Lower leg skin (tissue), 4 donors: ENCODE data around the gene USP35. TPM values are rescaled to one million over a fixed set of nuclear protein-coding genes. Genes with fewer than 3 reads are reported as not detected.

Experiments
- DNase-seq, 2 donors: peaks; one replicate each; pipeline ENCODE4 v3.0.0-alpha.2; 2019; ENCODE audit warnings: low spot score in 2 of 2
- H3K4me3 ChIP-seq: fragments of 200-600 bp; sonication (generic); 2 replicates; pipeline ENCODE4 v1.5.1; 2017; ENCODE audit warnings: mild to moderate bottlenecking, low read depth; ENCODE audit not compliant: poor library complexity, severe bottlenecking
- POLR2A ChIP-seq, 2 donors: fragments of 450-650 bp; IDR thresholded peaks; one replicate each; pipeline ENCODE4 v1.6.1; 2016 to 2017; ENCODE audit warnings: antibody characterized with exemption in 2 of 2, mild to moderate bottlenecking in 1 of 2, moderate library complexity in 1 of 2
- WGBS, 2 donors: methylation state at CpG; one replicate each; pipeline ENCODE4 v1.1.5; 2018; 5-methylcytosine and 5-hydroxymethylcytosine counted together
- intact Hi-C: fragments of 100-400 bp; cut with DNase I; formaldehyde crosslinking; loops from one replicate; pipeline ENCODE4 v1.15.0; 2023; ENCODE audit warnings: low total_unique reads
- total RNA-seq, 4 donors: library from RNA; depleted of rRNA; stranded (reverse); fragments of >200 nt; gene quantifications; one replicate each; pipeline ENCODE4 v1.1.0, GENCODE V29; 2016
- TF ChIP-seq, protein P1 (sequence below), 3 donors: fragments of 450-650 bp; IDR thresholded peaks; one replicate each; pipeline ENCODE4 v1.5.1; 2016; ENCODE audit warnings: antibody characterized with exemption in 3 of 3, mild to moderate bottlenecking in 3 of 3, moderate library complexity in 2 of 3

USP35 gene
- total RNA-seq, 4 donors from 2014 or later = 3.0 to 4.0 (median 3.5) TPM

DNA sequence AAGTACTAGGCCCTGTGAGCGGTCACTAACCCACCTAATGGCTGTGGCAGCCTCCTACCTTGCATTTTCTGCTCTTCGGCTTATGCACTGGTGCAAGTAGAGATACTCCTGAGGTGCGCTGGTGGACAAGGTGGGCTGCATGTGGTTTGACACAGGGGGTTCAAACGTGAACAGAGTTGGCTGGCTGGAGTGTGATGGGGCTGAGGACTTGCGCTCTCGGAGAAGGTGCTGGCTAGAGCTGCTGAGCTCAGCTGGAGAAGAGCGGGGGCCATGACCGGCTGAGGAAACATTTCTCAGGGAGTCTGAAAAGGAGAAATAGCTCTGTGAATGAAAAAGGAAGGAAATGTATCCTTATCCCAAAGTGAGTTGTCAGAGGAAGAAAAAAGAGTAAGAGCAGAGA lies 61.4 kb downstream of the USP35 start:
- DNase-seq = no peak
- TF ChIP-seq POLR2A (IDR thresholded peaks at IDR 0.05) = no peak
- TF ChIP-seq, protein P1, sequence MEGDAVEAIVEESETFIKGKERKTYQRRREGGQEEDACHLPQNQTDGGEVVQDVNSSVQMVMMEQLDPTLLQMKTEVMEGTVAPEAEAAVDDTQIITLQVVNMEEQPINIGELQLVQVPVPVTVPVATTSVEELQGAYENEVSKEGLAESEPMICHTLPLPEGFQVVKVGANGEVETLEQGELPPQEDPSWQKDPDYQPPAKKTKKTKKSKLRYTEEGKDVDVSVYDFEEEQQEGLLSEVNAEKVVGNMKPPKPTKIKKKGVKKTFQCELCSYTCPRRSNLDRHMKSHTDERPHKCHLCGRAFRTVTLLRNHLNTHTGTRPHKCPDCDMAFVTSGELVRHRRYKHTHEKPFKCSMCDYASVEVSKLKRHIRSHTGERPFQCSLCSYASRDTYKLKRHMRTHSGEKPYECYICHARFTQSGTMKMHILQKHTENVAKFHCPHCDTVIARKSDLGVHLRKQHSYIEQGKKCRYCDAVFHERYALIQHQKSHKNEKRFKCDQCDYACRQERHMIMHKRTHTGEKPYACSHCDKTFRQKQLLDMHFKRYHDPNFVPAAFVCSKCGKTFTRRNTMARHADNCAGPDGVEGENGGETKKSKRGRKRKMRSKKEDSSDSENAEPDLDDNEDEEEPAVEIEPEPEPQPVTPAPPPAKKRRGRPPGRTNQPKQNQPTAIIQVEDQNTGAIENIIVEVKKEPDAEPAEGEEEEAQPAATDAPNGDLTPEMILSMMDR (IDR thresholded peaks at IDR 0.05) = no peak
- no peak overlapping the region for H3K4me3 ChIP-seq
- WGBS, 2 donors = 96% methylated on average over 8 of the region's 8 CpGs
- intact Hi-C loops = no loop called here

DNA sequence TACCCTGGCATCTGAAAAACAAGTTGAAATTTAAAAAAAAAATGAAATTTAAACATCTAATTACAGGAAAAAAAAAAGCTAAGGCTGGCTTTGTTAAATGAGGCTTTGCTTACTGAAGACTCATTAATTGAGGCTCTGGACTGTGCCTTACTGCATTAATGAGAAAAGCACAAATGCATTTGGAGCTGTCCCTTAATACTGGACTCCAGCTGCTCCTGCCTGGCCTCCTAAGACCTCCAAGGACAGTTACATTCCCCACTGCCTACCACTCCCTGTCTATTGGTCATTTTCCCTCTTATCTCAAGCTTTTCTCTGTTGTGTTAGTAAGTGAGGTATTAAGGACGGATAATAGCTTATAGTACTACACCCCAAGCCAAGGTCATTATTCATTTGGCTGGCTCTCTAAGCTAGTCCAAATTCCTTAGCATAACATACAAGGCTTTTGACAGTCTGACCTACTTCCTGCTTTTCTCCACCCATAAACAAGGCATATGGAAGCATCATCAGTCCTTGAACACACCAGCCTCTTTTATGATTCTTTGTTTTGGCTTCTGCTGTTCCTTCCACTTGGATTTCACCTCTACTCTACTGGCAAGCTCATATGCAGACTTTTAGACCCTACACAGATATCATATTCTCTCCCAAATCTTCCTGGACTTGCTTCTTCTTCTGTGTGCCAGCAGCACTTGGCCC lies 62.5 kb downstream of the USP35 start:
- DNase-seq = no peak
- intact Hi-C loops = no loop called here
- 16 to 29% methylated on average over 1 of the region's 1 CpG for WGBS, 2 donors
- H3K4me3 ChIP-seq = no peak overlapping the region
- no peak for TF ChIP-seq POLR2A (IDR thresholded peaks at IDR 0.05)
- TF ChIP-seq, protein P1 (IDR thresholded peaks at IDR 0.05) = no peak

DNA sequence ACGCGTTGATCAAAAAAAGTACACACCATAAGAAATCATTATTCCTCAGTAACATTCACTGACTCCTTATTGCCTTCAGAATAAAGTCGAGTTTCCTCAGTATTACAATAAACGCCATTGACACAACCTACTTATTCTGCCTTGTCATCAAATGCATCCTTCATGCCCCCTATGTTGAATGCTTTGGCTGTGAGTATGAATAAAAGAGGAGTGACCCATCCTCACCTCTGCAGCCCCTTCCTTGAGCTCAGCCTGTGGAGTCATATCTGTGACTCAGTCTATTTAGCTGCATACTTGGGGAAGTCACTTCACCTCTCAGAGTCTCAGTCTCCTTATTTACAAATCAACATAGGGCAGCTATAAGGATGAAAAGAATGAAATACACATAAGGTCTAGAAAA lies 65.1 kb downstream of the USP35 start:
- no peak for DNase-seq
- 94 to 95% methylated on average over 4 of the region's 4 CpGs for WGBS, 2 donors

DNA sequence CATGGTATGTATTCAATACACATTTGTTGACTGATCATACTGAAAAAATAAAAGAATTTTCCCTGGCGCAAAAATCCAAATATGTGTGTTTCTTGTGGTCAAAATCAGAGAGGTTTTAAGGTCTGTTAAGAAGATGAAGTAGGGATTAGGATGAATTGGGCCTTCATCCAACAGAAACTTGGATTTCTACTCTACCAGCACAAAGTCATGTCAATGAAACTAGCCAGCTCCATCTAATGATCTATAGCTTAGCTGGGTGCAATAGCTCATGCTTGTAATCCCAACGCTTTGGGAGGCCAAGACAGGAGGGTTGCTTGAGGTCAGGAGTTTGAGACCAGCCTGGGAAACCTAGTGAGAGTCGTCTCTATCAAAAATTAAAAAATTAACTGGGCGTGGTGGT lies 65.5 kb downstream of the USP35 start:
- WGBS, 2 donors = 92 to 94% methylated on average over 4 of the region's 4 CpGs
- no peak for DNase-seq
- no peak overlapping the region for H3K4me3 ChIP-seq
- intact Hi-C loops = no loop called here
- TF ChIP-seq POLR2A (IDR thresholded peaks at IDR 0.05) = no peak
- TF ChIP-seq, protein P1 (IDR thresholded peaks at IDR 0.05) = no peak

More for the DNA sequence above, 65.1 kb downstream of the USP35 start:
- TF ChIP-seq POLR2A (IDR thresholded peaks at IDR 0.05) = no peak
- TF ChIP-seq, protein P1 (IDR thresholded peaks at IDR 0.05) = no peak
- no peak overlapping the region for H3K4me3 ChIP-seq
- intact Hi-C loops = no loop called here

DNA sequence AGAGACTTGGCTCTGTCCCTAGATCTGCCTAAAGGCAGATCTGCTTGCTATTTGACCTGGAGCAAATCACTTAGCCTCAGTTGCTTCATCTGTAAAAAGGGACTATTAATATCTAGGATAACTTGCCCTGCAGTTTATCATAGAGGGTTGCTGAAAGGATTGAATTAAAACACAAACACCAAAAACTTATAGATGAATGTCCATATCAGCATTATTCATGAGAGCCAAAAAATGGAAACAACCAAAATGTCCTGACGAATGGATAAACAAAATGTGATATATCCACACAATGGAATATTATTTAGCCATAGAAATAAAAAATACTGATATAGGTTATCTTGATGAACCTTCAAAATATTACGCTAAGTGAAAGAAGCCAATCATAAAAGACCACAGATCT lies 67.2 kb downstream of the USP35 start:
- DNase-seq = no peak
- H3K4me3 ChIP-seq = no peak overlapping the region
- intact Hi-C loops = no loop called here
- no peak for TF ChIP-seq POLR2A (IDR thresholded peaks at IDR 0.05)
- TF ChIP-seq, protein P1 (IDR thresholded peaks at IDR 0.05) = no peak
- 92 to 97% methylated on average over 2 of the region's 2 CpGs for WGBS, 2 donors

DNA sequence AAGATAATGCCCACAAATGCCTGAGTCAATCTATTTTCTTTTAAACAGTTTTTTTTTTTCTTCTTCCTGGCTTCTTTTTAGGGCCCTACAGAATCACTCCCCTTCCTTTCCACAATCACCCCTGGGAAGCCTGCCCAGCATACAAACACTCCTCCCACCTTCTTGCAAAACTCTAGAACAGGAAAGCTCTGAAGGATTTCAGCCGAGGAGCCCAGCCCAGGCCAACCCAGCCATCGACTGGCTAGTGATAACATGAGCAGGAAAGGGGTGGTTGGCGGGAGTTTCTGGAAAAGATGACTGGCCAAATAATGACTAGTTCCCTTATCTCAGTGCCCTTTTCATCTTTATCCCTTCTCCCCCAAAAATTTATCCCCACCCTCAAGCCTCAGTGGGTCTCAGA lies 68.2 kb downstream of the USP35 start:
- DNase-seq = peak; percentile 72 to 94
- 12 to 17% methylated on average over 3 of the region's 3 CpGs for WGBS, 2 donors

More for the DNA sequence above, 68.2 kb downstream of the USP35 start:
- H3K4me3 ChIP-seq = no peak overlapping the region
- intact Hi-C loops = no loop called here
- no peak for TF ChIP-seq POLR2A (IDR thresholded peaks at IDR 0.05)
- TF ChIP-seq, protein P1 (IDR thresholded peaks at IDR 0.05) = no peak
